ENCODE measurements around the gene TBC1D10A.

- TF ChIP-seq CTCF (conservative IDR thresholded peaks at IDR 0.05 in 1 of 2, IDR thresholded peaks at IDR 0.05 in 1 of 2; ENCODE audit: low read depth in 1 of 2, low read length in 2 of 2) (no peak), EZH2 (IDR thresholded peaks at IDR 0.05; ENCODE audit: low read length, missing control alignments) (no peak)
These were observed 46.8 kb downstream of the TBC1D10A start for GRCh38 chr22:30279932-30280331.
